SU-DHL-6 (cell line): ENCODE results near the gene NFKBIZ.

ENCODE experiments used
- CTCF ChIP-seq: fragments of 200-600 bp; sonication (generic); IDR thresholded peaks from one replicate; pipeline ENCODE4 v1.5.1; 2017; ENCODE audit warnings: antibody characterized with exemption, mild to moderate bottlenecking, low read length, moderate library complexity; ENCODE audit not compliant: insufficient read depth, poor library complexity, severe bottlenecking
- EZH2phosphoT487 ChIP-seq: fragments of 200-600 bp; sonication (generic), shearing (Covaris generic); conservative IDR thresholded peaks from 2 replicates; pipeline ENCODE4 v1.6.1; 2018; ENCODE audit warnings: mild to moderate bottlenecking, antibody characterized with exemption, low read length, moderate library complexity, mixed read lengths

- TF ChIP-seq EZH2phosphoT487 (no peak), CTCF (no peak)
Observed at GRCh38 chr3:101861789-101862415, 12.6 kb downstream of the NFKBIZ start.
